ENCODE results near the gene KCNQ5.

DNA sequence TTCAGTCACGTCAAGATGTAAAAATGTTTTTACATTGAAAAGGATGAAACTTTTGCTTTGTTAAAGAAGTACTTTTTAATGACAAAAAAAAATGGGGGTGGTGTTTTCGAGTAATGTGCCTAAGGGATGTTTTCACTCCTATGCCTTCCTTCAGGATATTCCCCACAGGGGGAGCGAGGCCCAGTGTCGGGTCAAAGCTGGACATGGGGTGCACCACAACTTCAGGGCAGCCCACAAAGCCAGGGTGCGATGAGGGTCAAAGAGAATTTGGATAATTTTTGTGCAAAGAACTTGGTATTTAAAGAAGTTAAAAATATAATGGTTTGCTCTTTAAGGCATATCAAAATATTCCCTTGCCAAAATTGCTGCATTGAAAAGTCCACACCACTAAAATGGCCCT is 247.8 kb downstream of the KCNQ5 start:
- TF ChIP-seq, protein P1, sequence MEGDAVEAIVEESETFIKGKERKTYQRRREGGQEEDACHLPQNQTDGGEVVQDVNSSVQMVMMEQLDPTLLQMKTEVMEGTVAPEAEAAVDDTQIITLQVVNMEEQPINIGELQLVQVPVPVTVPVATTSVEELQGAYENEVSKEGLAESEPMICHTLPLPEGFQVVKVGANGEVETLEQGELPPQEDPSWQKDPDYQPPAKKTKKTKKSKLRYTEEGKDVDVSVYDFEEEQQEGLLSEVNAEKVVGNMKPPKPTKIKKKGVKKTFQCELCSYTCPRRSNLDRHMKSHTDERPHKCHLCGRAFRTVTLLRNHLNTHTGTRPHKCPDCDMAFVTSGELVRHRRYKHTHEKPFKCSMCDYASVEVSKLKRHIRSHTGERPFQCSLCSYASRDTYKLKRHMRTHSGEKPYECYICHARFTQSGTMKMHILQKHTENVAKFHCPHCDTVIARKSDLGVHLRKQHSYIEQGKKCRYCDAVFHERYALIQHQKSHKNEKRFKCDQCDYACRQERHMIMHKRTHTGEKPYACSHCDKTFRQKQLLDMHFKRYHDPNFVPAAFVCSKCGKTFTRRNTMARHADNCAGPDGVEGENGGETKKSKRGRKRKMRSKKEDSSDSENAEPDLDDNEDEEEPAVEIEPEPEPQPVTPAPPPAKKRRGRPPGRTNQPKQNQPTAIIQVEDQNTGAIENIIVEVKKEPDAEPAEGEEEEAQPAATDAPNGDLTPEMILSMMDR (IDR thresholded peaks at IDR 0.05) = no peak
- TF ChIP-seq POLR2A (IDR thresholded peaks at IDR 0.05) = no peak
